ENCODE results near the gene ETV3L. TPM values are rescaled to one million over a fixed set of nuclear protein-coding genes. Genes with fewer than 3 reads are reported as not detected.
"Not testable (repeated sequence)": the region's sequence is repeated elsewhere in the genome, so short reads cannot be mapped to it uniquely, and the experiment has no call there.

Gene ETV3L
- total RNA-seq, 1 donor: 0.10 TPM

- H3K27me3 ChIP-seq (ENCODE audit: insufficient read depth, low read length): peaks cover 3% of the 10 kb centered on the region
- H3K4me3 ChIP-seq (ENCODE audit: low read length): no peak overlapping the region
- H3K9me3 ChIP-seq (ENCODE audit: low read depth, low read length): no peaks in the 10 kb centered on the region
- peaks cover 47% of the 10 kb centered on the region for H3K4me1 ChIP-seq (ENCODE audit: insufficient read depth, low read length)
Measured at GRCh38 chr1:157103268-157103667, 3.7 kb upstream of the ETV3L start.

- peaks cover 32% of the 10 kb centered on the region for H3K4me1 ChIP-seq (ENCODE audit: insufficient read depth, low read length)
- H3K4me3 ChIP-seq (ENCODE audit: low read length): no peak overlapping the region
- H3K27me3 ChIP-seq (ENCODE audit: insufficient read depth, low read length): no peaks in the 10 kb centered on the region
- no peaks in the 10 kb centered on the region for H3K9me3 ChIP-seq (ENCODE audit: low read depth, low read length)
Measured at GRCh38 chr1:157101149-157101548, 1.5 kb upstream of the ETV3L start.

- H3K4me3 ChIP-seq (ENCODE audit: low read length); H3K9me3 ChIP-seq (ENCODE audit: low read depth, low read length); H3K27me3 ChIP-seq (ENCODE audit: insufficient read depth, low read length): not testable (repeated sequence)
- peaks cover 22% of the 10 kb centered on the region for H3K4me1 ChIP-seq (ENCODE audit: insufficient read depth, low read length)
Measured at GRCh38 chr1:157098987-157099632, 498 bp downstream of the ETV3L start.

DNA sequence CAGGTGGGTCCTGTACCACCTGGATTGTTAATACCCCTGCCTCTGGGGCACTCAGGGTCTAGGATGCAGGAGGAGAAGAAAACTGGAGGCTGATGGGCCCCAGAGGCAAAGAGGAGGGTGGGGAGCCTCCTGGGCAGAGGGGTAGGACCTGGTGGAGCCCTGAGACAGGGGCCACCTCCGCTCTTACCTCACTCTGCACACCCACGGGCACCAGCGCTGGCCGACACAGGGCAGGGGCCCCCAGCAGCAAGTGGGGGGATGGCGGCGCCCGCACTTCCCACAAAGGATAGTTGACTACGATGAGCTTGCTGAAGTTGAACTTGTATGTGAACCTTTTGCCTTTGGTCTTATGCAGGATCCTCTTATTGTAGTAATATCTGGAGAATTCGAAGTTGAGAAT is 1.1 kb downstream of the ETV3L start:
- Histone ChIP-seq H3K4me3 (ENCODE audit: low read length) (no peak overlapping the region), H3K27me3 (ENCODE audit: insufficient read depth, low read length) (no peaks in the 10 kb centered on the region), H3K4me1 (ENCODE audit: insufficient read depth, low read length) (peaks cover 22% of the 10 kb centered on the region)

GRCh38 chr1:157097692-157098091 is 1.9 kb downstream of the ETV3L start:
- Histone ChIP-seq H3K27me3 (ENCODE audit: insufficient read depth, low read length) (no peaks in the 10 kb centered on the region), H3K4me3 (ENCODE audit: low read length) (no peak overlapping the region), H3K4me1 (ENCODE audit: insufficient read depth, low read length) (peaks cover 15% of the 10 kb centered on the region), H3K9me3 (ENCODE audit: low read depth, low read length) (no peaks in the 10 kb centered on the region)

More for the DNA sequence above, 1.1 kb downstream of the ETV3L start:
- H3K9me3 ChIP-seq (ENCODE audit: low read depth, low read length): no peaks in the 10 kb centered on the region

GRCh38 chr1:157096881-157097280 is 2.7 kb downstream of the ETV3L start:
- Histone ChIP-seq H3K27me3 (ENCODE audit: insufficient read depth, low read length) (no peaks in the 10 kb centered on the region), H3K9me3 (ENCODE audit: low read depth, low read length) (no peaks in the 10 kb centered on the region), H3K4me1 (ENCODE audit: insufficient read depth, low read length) (peaks cover 12% of the 10 kb centered on the region), H3K4me3 (ENCODE audit: low read length) (no peak overlapping the region)

GRCh38 chr1:157095551-157095950 is 4.1 kb downstream of the ETV3L start:
- Histone ChIP-seq H3K4me3 (ENCODE audit: low read length) (no peak overlapping the region), H3K4me1 (ENCODE audit: insufficient read depth, low read length) (peaks cover 12% of the 10 kb centered on the region), H3K9me3 (ENCODE audit: low read depth, low read length) (no peaks in the 10 kb centered on the region), H3K27me3 (ENCODE audit: insufficient read depth, low read length) (no peaks in the 10 kb centered on the region)

GRCh38 chr1:157095091-157095490 is 4.5 kb downstream of the ETV3L start:
- Histone ChIP-seq H3K4me1 (ENCODE audit: insufficient read depth, low read length) (peaks cover 12% of the 10 kb centered on the region), H3K4me3 (ENCODE audit: low read length) (no peak overlapping the region), H3K27me3 (ENCODE audit: insufficient read depth, low read length) (no peaks in the 10 kb centered on the region), H3K9me3 (ENCODE audit: low read depth, low read length) (no peaks in the 10 kb centered on the region)

DNA sequence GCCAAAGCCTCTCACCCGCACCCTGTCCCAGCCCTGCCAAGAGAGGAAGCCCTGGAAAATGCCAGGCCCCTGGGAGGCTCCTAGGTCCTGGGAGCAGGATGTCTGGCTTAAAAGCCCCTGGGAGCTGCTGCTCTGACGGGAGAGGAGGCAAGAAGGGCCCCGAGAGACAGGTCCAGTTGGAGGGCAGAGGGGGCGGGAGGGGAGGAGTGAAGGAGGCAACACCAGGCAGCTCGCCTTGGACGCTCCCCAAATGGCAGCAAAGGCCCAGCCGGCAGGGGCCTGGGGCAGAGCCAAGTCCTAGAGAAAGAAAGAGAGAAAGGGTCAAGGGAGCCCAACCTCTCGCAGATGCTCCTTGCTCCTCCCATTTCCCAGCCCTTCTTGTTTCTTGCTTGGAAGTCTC is 6.8 kb downstream of the ETV3L start:
- Histone ChIP-seq H3K27me3 (ENCODE audit: insufficient read depth, low read length) (no peaks in the 10 kb centered on the region), H3K4me1 (ENCODE audit: insufficient read depth, low read length) (no peaks in the 10 kb centered on the region), H3K4me3 (ENCODE audit: low read length) (no peak overlapping the region), H3K9me3 (ENCODE audit: low read depth, low read length) (no peaks in the 10 kb centered on the region)

- no peaks in the 10 kb centered on the region for H3K9me3 ChIP-seq (ENCODE audit: low read depth, low read length)
- H3K4me1 ChIP-seq (ENCODE audit: insufficient read depth, low read length): no peaks in the 10 kb centered on the region
- H3K4me3 ChIP-seq (ENCODE audit: low read length): no peak overlapping the region
- no peaks in the 10 kb centered on the region for H3K27me3 ChIP-seq (ENCODE audit: insufficient read depth, low read length)
Measured at GRCh38 chr1:157091668-157092273, 7.8 kb downstream of the ETV3L start.

DNA sequence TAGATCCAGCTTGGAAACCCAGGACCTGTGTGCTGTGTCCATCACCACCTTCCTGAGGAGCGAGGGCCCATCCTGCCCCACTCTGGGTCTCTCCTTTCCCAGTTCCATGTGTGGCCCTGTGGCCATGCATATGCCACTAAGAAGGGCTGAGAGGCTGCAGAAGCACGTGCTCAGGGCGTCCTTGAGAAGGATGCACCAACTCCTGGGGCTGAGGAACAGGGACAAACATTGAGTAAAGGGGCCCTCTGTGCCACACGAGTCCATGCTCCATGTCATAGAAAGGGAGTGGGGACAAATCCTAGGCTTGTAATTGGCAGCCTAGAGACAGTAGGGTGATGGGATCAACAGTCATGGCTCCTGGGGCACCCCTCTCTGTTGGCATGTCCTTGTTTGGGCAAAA is 8.4 kb downstream of the ETV3L start:
- Histone ChIP-seq H3K4me1 (ENCODE audit: insufficient read depth, low read length) (no peaks in the 10 kb centered on the region), H3K27me3 (ENCODE audit: insufficient read depth, low read length) (no peaks in the 10 kb centered on the region), H3K9me3 (ENCODE audit: low read depth, low read length) (no peaks in the 10 kb centered on the region), H3K4me3 (ENCODE audit: low read length) (no peak overlapping the region)

DNA sequence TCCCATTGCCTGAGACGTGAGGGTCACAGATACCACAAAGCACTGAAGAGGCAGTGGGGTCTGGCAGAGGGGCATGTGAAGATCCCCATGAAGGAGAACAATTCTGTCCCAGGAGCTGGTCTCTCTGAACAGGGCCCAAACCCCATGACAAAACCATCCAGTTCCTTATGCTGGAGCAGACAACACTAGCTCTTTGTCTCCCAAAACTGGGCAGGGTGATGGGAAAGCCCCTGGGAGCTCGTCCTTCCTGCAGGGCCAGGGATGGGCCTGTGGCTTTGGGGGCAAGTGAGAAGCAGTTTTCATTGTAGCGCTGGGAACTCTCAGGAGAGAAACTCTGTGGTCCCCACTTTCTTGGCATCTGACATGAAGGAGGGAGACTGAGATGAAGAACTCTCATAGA is 8.8 kb downstream of the ETV3L start:
- Histone ChIP-seq H3K9me3 (ENCODE audit: low read depth, low read length) (no peaks in the 10 kb centered on the region), H3K4me1 (ENCODE audit: insufficient read depth, low read length) (no peaks in the 10 kb centered on the region), H3K27me3 (ENCODE audit: insufficient read depth, low read length) (no peaks in the 10 kb centered on the region), H3K4me3 (ENCODE audit: low read length) (no peak overlapping the region)

GRCh38 chr1:157090196-157090647 is 9.4 kb downstream of the ETV3L start:
- Histone ChIP-seq H3K27me3 (ENCODE audit: insufficient read depth, low read length) (no peaks in the 10 kb centered on the region), H3K9me3 (ENCODE audit: low read depth, low read length) (no peaks in the 10 kb centered on the region), H3K4me1 (ENCODE audit: insufficient read depth, low read length) (no peaks in the 10 kb centered on the region), H3K4me3 (ENCODE audit: low read length) (no peak overlapping the region)

DNA sequence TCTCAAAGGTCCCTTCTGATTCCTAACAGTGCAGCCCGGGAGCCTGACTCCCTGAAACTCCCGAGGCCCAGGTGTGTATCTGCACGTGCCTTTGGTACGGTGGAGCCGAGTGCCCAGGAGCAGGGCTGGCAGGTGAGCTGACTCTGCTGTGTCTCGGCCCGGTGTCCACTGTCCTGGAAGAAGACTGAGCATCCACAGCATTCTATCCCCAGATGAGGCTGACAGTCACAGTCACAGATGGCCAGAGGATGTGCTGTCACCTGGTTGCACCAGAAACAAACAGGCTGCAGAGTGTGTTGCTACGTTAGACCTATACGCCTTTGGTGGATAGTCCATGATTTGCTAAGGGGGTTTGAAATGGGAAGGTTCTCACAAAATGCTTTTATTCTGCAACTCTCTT is 9.8 kb downstream of the ETV3L start:
- H3K27me3 ChIP-seq (ENCODE audit: insufficient read depth, low read length): no peaks in the 10 kb centered on the region

GRCh38 chr1:157088607-157089006 is 11.0 kb downstream of the ETV3L start:
- H3K9me3 ChIP-seq (ENCODE audit: low read depth, low read length): no peaks in the 10 kb centered on the region
- H3K27me3 ChIP-seq (ENCODE audit: insufficient read depth, low read length): no peaks in the 10 kb centered on the region
- no peak overlapping the region for H3K4me3 ChIP-seq (ENCODE audit: low read length)
- no peaks in the 10 kb centered on the region for H3K4me1 ChIP-seq (ENCODE audit: insufficient read depth, low read length)

More for the DNA sequence above, 9.8 kb downstream of the ETV3L start:
- Histone ChIP-seq H3K9me3 (ENCODE audit: low read depth, low read length) (no peaks in the 10 kb centered on the region), H3K4me3 (ENCODE audit: low read length) (no peak overlapping the region), H3K4me1 (ENCODE audit: insufficient read depth, low read length) (no peaks in the 10 kb centered on the region)

GRCh38 chr1:157087030-157087429 is 12.6 kb downstream of the ETV3L start:
- H3K9me3 ChIP-seq (ENCODE audit: low read depth, low read length): no peaks in the 10 kb centered on the region
- H3K27me3 ChIP-seq (ENCODE audit: insufficient read depth, low read length): no peaks in the 10 kb centered on the region
- no peak overlapping the region for H3K4me3 ChIP-seq (ENCODE audit: low read length)
- no peaks in the 10 kb centered on the region for H3K4me1 ChIP-seq (ENCODE audit: insufficient read depth, low read length)
